CD4-positive, alpha-beta T cell treated with Interleukin-15 for 1 hour (primary cell): ENCODE data around the gene RASSF3.
"Not testable (repeated sequence)": the region's sequence is repeated elsewhere in the genome, so short reads cannot be mapped to it uniquely, and the experiment has no call there.

Experiments
- DNase-seq: peaks from one replicate; pipeline ENCODE4 v3.0.0-alpha.2; 2020

RASSF3 gene

GRCh38 chr12:64634508-64635092 lies 24.3 kb downstream of the RASSF3 start:
- DNase-seq = no peak

- DNase-seq = no peak
Observed at GRCh38 chr12:64635356-64635998, 25.2 kb downstream of the RASSF3 start.

- no peak for DNase-seq
Observed at GRCh38 chr12:64636856-64637255, 26.6 kb downstream of the RASSF3 start.

DNA sequence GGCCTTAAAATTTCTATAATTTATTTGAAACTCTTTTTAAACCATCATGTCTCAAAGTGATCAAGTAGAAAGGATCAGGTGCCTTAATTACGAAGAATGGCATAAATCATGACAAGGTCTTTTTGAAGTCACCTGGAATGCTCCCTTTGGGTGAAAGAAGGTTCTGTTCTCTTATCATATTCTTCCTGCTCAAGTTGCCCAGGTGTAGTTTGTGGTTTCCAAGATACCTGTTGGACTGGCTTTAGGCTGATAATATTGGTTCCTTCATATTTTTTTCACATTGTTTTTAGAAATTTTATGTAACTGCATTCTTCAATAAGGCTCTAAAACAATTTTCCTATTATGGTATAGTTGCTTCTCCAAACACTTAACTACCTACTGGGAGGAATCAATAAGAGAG lies 29.2 kb downstream of the RASSF3 start:
- no peak for DNase-seq

GRCh38 chr12:64646318-64646717 lies 36.0 kb downstream of the RASSF3 start:
- DNase-seq = no peak

DNA sequence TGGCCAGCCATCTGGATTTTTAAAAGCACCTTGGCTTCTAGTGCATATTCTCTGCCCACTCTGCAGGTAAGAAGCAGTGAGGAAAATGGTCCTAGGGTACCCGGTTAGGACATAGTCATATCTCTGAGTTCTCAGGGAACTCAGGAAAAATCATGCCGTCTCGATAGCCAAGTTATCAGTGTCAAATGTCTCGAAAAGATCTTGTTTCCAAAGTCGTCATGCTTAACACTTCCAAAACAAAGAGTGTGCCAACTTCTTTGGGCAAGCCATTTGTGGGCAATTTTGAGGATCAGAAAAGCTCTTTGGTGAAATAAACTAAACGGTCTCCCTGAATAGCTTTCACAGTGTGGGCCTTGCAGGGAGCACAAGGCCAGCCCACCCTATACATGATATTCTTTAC lies 39.2 kb downstream of the RASSF3 start:
- no peak for DNase-seq

- DNase-seq = no peak
Observed at GRCh38 chr12:64650762-64651161, 40.5 kb downstream of the RASSF3 start.

DNA sequence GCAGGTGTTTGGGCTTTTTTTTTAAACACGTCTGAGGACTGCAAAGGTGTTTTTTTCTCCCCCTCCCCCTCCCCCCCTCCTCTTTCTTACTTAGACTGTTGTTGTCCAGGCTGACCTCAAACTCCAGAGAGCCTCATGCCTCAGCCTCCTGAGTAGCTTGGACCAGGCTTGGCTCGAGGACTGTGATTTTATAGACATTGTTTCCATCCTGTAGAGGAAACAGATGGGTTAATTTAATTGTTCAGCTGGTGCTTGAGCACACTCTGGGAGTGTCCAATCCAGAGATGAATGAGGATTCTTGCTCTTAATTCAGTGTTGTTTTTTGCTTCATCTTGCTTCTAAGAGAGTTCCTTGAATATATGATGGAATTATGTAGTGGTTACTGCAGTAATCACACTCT lies 42.1 kb downstream of the RASSF3 start:
- no peak for DNase-seq

GRCh38 chr12:64653123-64653522 lies 42.8 kb downstream of the RASSF3 start:
- no peak for DNase-seq

GRCh38 chr12:64653907-64654306 lies 43.6 kb downstream of the RASSF3 start:
- not testable (repeated sequence) for DNase-seq

- no peak for DNase-seq
Observed at GRCh38 chr12:64655141-64655540, 44.8 kb downstream of the RASSF3 start.

GRCh38 chr12:64656429-64656828 lies 46.1 kb downstream of the RASSF3 start:
- DNase-seq = no peak

GRCh38 chr12:64658892-64659481 lies 48.7 kb downstream of the RASSF3 start:
- DNase-seq = no peak

GRCh38 chr12:64660237-64661018 lies 50.1 kb downstream of the RASSF3 start:
- no peak for DNase-seq

GRCh38 chr12:64663015-64663414 lies 52.7 kb downstream of the RASSF3 start:
- no peak for DNase-seq

DNA sequence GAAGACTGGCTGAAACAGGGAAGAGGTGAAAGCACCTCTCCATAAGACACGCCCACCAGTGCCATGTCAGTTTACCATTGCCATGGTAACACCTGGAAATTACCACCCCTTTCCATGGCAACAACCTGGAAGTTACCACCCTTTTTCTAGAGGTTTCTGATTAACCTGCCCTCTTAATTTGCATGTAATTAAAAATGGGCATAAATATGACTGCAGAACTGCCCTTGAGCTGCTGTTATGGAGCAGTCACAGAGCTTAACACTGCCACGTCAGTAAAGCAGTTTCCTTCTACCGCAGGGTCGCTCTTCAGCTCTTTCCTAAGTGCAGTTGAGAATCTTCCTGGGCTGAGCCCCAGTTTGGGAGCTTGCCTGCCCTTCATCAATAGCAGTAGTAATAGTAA lies 55.2 kb downstream of the RASSF3 start:
- DNase-seq = peak; percentile 81

DNA sequence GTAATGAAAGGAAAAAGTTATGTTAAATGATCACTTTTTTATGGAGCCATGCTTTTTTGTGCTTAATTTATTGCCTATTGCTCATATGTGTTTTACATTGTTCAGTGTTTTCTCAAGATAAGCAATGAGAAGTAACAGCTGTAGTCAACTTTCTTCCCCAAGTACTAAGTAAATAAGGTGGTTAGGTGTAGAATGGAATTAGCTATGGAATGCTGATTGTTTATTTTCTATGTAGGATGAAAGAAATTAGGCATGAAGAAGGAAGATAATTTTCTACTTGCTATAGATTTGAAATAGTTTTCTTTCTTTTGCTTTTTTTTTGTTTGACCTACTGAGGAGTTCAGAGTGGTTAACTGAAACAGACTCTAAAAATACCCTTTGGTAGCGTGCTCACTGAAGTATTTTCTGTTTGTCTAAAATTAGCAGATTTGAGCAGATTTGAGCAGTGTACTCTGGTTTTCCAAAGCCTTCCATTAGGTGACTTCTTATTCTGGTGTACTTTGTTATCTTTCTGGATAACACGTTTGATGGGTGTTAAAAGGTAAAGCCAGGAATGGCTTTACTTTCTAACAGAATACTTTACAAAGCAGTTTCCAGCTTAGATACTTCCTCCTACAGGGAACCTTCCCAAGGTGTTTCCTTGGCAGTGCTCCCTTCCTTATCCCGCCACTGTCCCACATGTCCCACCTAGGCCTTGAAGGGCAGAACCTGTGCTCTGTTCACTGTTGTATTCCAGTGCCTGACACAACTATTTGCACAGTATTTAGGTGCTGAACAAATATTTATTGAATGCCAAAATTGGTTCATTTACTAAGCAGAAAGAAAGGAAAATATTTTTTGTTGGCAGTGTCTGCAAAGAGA lies 56.0 kb downstream of the RASSF3 start:
- no peak for DNase-seq

GRCh38 chr12:64667793-64668192 lies 57.5 kb downstream of the RASSF3 start:
- DNase-seq = no peak

DNA sequence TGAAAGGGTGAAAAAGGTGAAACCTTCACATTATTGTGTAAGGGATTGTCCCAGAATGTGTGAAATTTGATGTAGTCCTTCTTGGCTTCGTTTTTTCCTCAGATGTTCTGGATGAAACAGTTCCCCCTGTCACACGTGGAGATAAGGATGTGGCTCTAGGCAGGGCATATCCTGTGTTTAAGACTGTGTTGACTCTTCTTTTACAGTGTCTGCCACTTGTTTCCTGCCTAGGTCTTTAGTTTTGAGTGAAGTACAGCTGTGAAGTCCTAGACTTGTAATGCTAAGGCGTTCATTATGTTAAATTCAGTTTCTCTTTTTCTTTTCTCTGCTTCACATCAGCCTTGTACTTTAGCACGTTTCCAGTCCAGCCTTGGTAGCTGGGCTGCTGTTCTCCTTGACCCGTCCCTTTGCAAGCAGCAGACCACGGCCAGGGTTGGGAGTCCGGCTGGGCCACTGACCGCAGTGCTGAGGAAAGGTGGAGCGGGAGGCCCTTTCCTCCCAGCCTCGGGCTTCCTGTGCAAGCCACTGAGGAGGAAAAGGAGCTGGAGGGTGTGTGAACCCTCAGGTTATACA lies 59.1 kb downstream of the RASSF3 start:
- peak; percentile 59 for DNase-seq

DNA sequence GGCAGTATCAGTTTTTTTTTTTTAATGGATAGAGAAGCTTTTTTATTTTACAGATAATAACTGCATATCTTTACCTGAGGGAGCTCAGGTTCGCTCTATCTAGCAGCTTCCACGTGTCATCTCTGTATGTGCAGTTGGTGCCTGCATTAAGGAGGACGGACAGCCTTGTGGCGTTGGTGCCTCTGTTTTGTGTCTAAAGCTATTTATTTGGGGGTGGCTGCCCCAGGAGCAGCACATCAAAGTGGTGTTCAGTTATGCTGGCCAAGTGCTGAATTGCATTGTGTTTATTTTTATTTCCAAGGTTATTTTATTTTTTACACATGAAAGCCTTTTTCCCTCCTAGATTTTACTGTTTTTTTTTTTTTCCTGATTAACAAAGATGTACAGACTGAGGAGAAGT lies 59.7 kb downstream of the RASSF3 start:
- DNase-seq = peak; percentile 35

- DNase-seq = no peak
Observed at GRCh38 chr12:64670919-64671639, 60.8 kb downstream of the RASSF3 start.

DNA sequence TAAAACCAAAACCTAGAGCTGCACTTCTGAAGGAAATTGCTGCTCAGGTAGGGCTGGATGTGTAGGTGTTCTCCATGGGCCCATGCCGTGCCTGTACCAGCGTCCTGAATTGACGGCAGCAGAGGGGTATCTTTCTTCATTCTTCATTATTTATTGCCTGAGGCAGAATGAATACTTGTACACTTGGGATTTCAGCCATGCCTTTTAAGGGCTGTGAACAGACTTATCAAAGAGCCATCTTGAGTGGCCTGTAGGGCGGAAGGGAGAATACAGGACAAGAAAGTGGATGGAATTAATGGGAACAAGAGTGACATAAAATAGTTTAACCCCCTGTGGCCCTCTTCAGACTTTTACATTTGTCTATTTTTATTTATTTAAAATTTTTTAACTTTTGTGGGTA lies 61.4 kb downstream of the RASSF3 start:
- no peak for DNase-seq
